Endothelial cell (in vitro differentiated cells): ENCODE measurements around the gene ACAA2. TPM values are rescaled to one million over a fixed set of nuclear protein-coding genes. Genes with fewer than 3 reads are reported as not detected.
"Not testable (repeated sequence)": the region's sequence is repeated elsewhere in the genome, so short reads cannot be mapped to it uniquely, and the experiment has no call there.

Experiments used
- DNase-seq: peaks from one replicate; pipeline ENCODE4 v3.0.0; 2021; ENCODE audit warnings: low spot score
- H3K27ac Mint-ChIP-seq: one replicate; pipeline ENCODE4 v1.8.0; 2021; ENCODE audit warnings: mixed read lengths, inconsistent platforms; ENCODE audit not compliant: unreplicated experiment
- H3K27me3 Mint-ChIP-seq: one replicate; pipeline ENCODE4 v1.8.0; 2021; ENCODE audit warnings: mild to moderate bottlenecking, moderate library complexity, mixed read lengths, inconsistent platforms; ENCODE audit not compliant: unreplicated experiment
- H3K36me3 Mint-ChIP-seq: one replicate; pipeline ENCODE4 v1.8.0; 2021; ENCODE audit warnings: mild to moderate bottlenecking, low read depth, mixed read lengths, inconsistent platforms; ENCODE audit not compliant: unreplicated experiment
- H3K4me1 Mint-ChIP-seq: one replicate; pipeline ENCODE4 v1.8.0; 2021; ENCODE audit warnings: mild to moderate bottlenecking, mixed read lengths, inconsistent platforms; ENCODE audit not compliant: unreplicated experiment
- H3K4me3 Mint-ChIP-seq: one replicate; pipeline ENCODE4 v1.8.0; 2021; ENCODE audit warnings: mild to moderate bottlenecking, mixed read lengths, inconsistent platforms; ENCODE audit not compliant: unreplicated experiment
- H3K9me3 Mint-ChIP-seq: one replicate; pipeline ENCODE4 v1.8.0; 2021; ENCODE audit warnings: mixed read lengths, inconsistent platforms; ENCODE audit not compliant: unreplicated experiment
- total RNA-seq: library from RNA; stranded (reverse); fragmentation: NEBNext Ultra II Directional; extraction: Animal tissue kit (Norgen Biotek cat#: 25700); gene quantifications from one replicate; pipeline ENCODE4 v1.2.1, GENCODE V29; 2021; ENCODE audit not compliant: unreplicated experiment
- TF ChIP-seq, protein P1 (sequence below): fragments of 200-600 bp; sonication (generic); IDR thresholded peaks from one replicate; pipeline ENCODE4 v1.5.0; 2021; ENCODE audit warnings: antibody characterized with exemption; ENCODE audit not compliant: unreplicated experiment

Gene ACAA2
- total RNA-seq, 1 donor from 2014 or later: 50.6 TPM

DNA sequence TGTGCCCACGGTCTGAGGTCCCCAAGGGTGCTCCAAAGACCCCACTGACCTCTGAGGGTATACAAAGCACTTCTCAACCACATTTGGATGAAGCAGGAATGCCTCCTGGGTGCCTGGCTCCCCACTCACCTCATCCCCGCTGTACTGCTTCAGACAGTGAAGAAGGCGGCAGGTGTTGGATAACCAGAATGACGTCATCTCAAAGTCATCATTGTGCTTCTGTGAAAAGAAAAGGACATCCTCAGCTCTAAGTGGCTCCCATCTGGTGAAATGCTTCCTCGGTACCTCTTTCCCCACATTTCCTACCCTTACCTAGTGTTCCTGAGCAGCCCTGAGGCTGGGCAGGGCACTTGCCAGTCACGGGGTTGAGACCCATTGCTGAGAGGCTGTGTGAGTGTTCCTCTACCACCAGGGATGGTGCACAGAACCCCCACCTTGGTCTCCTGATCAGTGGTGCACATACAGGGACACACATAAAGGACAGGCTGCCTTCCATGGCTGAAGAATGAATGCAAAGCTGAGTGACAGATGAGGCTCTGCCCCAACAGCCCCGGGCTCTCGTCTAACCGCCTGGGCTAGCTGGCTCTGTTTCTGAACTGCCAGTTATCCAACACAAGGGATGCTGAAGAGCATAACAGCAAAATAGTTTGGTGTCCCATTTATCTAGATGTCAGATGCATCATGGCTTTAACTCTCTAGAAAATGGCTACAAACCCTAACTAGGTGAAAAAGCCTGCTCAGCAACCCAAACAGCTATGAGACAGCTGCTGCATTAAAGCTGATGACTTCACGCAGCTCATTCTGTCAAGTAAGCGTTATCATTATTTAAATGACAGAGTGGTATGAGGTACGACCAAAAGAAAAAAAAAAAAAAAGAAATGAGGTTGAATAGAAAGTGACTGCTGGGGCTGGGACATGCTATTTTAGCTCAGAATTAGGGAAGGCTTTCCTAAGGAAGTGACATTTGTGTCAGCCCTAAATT lies 28.2 kb upstream of the ACAA2 start:
- no peak for DNase-seq
- Mint-ChIP-seq H3K4me3 (no peak overlapping the region), H3K4me1 (peaks cover under 1% of the 10 kb centered on the region), H3K9me3 (no peaks in the 10 kb centered on the region), H3K27me3 (peaks cover 7% of the 10 kb centered on the region), H3K36me3 (no peaks in the 10 kb centered on the region), H3K27ac (no peak overlapping the region)
- TF ChIP-seq, protein P1, sequence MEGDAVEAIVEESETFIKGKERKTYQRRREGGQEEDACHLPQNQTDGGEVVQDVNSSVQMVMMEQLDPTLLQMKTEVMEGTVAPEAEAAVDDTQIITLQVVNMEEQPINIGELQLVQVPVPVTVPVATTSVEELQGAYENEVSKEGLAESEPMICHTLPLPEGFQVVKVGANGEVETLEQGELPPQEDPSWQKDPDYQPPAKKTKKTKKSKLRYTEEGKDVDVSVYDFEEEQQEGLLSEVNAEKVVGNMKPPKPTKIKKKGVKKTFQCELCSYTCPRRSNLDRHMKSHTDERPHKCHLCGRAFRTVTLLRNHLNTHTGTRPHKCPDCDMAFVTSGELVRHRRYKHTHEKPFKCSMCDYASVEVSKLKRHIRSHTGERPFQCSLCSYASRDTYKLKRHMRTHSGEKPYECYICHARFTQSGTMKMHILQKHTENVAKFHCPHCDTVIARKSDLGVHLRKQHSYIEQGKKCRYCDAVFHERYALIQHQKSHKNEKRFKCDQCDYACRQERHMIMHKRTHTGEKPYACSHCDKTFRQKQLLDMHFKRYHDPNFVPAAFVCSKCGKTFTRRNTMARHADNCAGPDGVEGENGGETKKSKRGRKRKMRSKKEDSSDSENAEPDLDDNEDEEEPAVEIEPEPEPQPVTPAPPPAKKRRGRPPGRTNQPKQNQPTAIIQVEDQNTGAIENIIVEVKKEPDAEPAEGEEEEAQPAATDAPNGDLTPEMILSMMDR: no peak

DNA sequence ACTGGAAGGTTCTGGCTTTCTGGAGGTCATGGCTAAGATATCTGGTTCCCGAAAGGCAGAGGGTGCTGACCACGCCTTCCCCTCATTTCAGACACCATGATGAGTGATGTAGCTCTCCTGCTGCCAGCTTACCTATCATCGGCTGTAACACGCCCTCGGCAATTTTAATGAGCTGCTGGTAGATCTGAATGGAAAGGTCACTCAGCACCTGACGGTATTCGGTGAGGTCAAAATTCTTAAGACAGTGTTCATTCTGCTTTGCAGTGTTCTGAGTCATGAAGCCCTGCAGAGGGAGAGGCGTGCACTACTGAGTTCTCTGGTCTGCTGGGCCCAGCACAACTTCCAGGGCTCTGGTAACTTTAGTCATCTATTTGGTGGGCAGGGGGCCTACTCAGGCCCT lies 25.7 kb upstream of the ACAA2 start:
- H3K4me1 Mint-ChIP-seq: no peaks in the 10 kb centered on the region
- peaks cover 4% of the 10 kb centered on the region for H3K27me3 Mint-ChIP-seq
- TF ChIP-seq, protein P1: no peak
- no peaks in the 10 kb centered on the region for H3K36me3 Mint-ChIP-seq
- H3K4me3 Mint-ChIP-seq: no peak overlapping the region
- H3K27ac Mint-ChIP-seq: no peak overlapping the region
- no peak for DNase-seq
- H3K9me3 Mint-ChIP-seq: no peaks in the 10 kb centered on the region

DNA sequence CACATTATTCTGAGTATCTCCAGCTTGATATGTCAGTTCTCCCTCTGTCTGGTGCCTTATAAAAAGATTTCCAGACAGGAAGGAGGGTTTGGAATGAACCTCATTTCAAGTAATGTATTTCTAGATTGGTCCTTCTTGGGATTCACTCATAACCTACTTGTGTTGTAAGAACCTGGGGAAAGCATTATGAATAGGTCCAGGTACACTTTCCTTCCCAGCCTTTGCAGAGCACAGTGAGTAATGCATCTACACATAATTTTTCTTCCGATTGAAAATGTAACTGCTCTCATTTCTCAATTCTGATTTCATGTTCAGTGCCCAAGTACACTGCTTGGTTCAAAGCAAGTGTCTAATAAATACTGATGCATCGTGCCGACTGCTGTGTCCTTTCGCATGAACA lies 25.0 kb upstream of the ACAA2 start:
- TF ChIP-seq, protein P1: no peak
- H3K4me3 Mint-ChIP-seq: no peak overlapping the region
- no peak for DNase-seq
- H3K27me3 Mint-ChIP-seq: peaks cover 4% of the 10 kb centered on the region
- H3K27ac Mint-ChIP-seq: no peak overlapping the region
- no peaks in the 10 kb centered on the region for H3K4me1 Mint-ChIP-seq
- no peaks in the 10 kb centered on the region for H3K9me3 Mint-ChIP-seq
- H3K36me3 Mint-ChIP-seq: no peaks in the 10 kb centered on the region

DNA sequence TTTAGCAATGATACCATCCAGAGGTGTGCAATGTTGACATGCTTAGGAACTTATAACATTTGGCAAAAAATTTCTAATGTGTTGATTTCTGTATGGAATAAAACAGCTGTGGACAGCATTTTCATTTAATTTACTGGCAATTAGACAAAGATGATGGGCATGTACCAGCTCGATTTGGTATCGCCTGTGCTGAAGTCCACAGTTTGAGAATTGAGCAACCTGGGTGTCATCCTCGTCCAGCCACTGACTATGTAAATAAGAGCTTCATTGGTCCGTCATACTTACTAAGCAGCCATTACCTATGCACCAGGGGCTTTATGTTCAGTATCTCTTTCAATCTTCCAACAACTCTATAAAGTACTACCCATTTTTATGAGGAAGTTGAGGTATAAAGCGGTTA lies 24.6 kb upstream of the ACAA2 start:
- Mint-ChIP-seq H3K27ac (no peak overlapping the region), H3K9me3 (no peaks in the 10 kb centered on the region), H3K4me3 (no peak overlapping the region), H3K36me3 (no peaks in the 10 kb centered on the region), H3K4me1 (no peaks in the 10 kb centered on the region), H3K27me3 (peaks cover 4% of the 10 kb centered on the region)
- DNase-seq: no peak
- TF ChIP-seq, protein P1: no peak

DNA sequence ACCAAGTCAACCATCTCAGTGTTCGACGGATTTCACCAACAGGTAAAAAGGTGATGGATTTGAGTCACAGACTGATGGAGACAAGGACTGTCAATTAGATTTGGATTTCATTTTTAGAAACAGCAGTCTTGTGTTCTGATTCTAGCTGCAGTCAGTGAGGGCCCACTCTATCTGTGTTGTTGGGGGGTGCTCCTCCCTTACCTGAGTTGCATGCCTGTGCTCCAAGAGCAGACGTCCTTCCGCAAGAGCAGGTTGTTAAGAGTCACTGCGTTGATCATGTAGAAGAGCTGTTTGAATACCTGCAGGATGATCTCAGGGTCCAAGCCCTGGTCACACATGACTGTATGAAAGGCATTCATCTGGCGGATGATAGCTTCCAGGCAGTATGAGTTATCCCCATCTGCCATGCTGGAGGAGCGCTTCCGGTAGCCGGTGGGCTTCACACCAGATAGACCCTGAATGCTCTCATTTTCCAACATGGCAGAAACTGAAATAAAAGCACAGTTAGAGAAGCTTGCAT lies 24.0 kb upstream of the ACAA2 start:
- H3K36me3 Mint-ChIP-seq, DNase-seq, H3K9me3 Mint-ChIP-seq, H3K27ac Mint-ChIP-seq, H3K27me3 Mint-ChIP-seq, H3K4me3 Mint-ChIP-seq, H3K4me1 Mint-ChIP-seq: not testable (repeated sequence)
